NCI-H1417 treated with DMSO at 0.1 percent for 48 hours (cell line): ENCODE measurements around the gene DENND5B.
A peak's percentile ranks its signal among the peaks of the same experiment; 100 is the strongest.
"Not testable (repeated sequence)": the region's sequence is repeated elsewhere in the genome, so short reads cannot be mapped to it uniquely, and the experiment has no call there.

Experiments used
- DNase-seq: peaks from one replicate; lab custom pipeline; 2025; lab: John Stamatoyannopoulos, UW

Gene DENND5B

DNA sequence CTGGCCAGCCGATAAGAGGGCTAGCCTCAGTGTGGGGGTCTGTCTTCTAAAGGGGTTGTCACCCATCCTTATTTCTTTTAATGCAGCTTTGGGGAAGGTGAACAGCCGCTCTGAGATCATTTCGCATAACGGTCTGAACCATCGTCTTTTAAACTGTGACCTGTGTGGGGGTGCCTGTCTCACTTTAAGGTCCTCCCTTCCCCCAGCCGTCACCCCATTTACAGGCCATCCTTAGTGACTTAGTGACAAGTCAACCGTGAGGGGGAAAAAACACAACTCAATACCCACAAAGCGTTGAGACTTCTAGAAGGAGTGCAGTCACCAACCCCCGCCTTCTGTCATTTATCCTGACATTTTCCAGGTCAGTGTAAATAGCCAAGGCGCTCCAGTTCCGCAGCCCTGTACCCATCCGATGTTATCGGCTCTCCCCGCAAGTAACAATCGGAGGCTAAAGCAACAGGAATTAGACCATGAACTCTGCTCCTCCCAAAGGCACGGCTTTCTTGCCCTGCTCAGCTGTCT lies 505 bp upstream of the DENND5B start:
- DNase-seq = no peak

DNA sequence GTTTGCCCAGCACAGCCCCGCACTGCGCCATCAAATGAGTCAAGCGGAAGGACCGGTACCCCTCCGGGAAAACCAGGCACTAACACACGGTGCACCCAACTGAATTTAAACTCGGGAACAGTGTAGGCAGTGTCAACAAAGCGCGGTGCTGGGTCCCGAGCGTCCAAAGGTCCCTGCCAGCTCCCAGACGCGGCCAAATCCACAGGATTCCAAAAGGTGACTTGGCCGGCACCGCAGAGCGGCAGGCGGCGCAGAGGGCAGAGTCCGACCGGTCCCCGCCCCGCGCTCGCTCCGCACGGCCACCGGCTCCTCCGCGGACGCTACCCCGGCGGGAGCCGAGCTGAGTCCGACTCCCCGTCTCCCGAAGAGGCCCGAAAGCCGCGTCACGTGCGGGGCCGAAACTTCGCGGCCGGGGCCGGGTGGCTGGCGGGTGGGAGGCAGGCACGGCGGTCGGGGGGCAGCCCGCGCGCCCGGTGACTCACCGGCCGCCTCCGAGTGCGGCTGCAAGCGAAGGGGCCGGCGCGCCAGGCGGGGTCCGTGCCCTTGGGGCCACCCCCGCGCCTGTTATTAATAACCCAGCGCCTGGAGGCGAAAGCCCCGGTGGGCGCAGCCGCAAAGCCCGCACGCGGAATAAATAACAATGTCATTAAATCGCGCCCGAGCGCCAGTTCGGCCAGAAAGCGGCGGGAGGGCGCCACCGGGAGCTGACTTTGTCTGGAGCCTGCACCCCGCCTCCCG lies 863 bp downstream of the DENND5B start:
- DNase-seq = peak; percentile 8

DNA sequence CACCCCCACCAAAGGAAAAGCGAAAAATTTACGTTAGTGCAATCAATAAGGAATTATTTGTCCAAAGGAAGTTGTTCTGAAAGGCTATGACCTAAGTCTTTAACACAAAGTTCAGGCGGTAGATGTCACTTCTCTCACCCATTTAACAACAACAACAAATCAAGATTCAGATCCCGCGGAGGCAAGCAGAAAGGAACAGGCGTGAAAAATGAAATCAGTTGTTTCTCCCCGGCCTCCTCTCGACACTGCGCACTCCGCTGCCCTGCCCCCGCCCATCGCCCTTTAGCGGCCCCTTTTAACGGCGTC lies 1.4 kb downstream of the DENND5B start:
- DNase-seq = peak; percentile 9

DNA sequence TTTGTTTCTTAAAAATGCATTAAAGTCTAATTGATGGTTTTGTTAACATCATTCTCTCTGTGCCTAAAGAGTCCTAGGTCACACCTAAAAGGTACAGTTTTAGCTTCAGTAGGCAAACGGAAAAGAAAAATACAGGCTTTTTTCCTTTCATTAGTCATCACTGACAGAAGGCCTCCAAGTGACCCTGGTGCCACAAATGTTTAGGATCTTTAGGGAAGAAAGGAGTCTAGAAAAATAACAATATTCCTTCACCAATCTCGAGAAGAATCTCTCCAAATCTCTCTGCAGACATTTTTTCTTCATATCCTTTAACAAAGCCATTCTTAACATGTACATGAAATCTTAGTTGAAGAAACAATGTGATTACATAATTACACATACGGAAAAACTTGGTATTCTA lies 2.0 kb downstream of the DENND5B start:
- DNase-seq = no peak

- DNase-seq = no peak
These were observed 4.2 kb downstream of the DENND5B start for GRCh38 chr12:31586728-31587127.

GRCh38 chr12:31585895-31586294 lies 5.0 kb downstream of the DENND5B start:
- DNase-seq = no peak

GRCh38 chr12:31585271-31585670 lies 5.7 kb downstream of the DENND5B start:
- DNase-seq = no peak

DNA sequence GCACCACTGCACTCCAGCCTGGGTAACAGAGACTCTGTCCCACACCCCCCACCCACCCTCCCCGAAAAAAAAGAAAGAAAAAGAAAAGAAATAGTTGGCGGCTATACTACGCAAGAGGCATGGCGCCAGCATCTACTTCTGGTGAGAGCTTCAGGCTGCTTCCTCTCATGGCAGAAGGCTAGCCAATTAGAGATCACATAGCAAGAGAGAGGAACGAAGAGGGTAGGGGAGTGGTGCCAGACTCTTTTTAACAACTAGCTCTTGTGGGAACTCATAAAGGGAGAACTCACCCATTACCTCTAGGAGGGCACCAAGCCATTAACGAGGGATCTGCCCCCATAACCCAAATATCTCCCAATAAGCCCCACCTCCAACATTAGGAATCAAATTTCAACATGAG lies 6.2 kb downstream of the DENND5B start:
- DNase-seq = no peak

- no peak for DNase-seq
These were observed 7.1 kb downstream of the DENND5B start for GRCh38 chr12:31583878-31584277.

- no peak for DNase-seq
These were observed 8.8 kb downstream of the DENND5B start for GRCh38 chr12:31582155-31582554.

- no peak for DNase-seq
These were observed 12.3 kb downstream of the DENND5B start for GRCh38 chr12:31578632-31579031.

- DNase-seq = no peak
These were observed 15.9 kb downstream of the DENND5B start for GRCh38 chr12:31574803-31575575.

DNA sequence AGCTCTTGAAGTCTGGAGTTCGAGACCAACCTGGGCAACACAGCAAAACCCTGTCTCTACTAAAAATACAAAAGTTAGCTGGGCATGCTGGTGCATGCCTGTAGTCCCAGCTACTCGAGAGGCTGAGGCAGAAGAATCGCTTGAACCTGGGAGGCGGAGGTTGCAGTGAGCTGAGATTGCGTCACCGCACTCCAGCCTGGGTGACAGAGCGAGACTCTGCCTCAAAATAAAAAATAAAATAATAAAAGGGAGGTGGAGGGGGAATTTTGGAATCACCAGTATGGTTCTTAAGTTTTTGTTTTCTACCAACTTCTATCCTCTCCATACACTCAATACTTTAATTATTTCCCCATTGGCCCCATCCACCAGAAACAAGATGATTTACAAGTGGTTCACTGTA lies 16.6 kb downstream of the DENND5B start:
- not testable (repeated sequence) for DNase-seq

GRCh38 chr12:31572900-31573600 lies 17.9 kb downstream of the DENND5B start:
- DNase-seq = no peak

DNA sequence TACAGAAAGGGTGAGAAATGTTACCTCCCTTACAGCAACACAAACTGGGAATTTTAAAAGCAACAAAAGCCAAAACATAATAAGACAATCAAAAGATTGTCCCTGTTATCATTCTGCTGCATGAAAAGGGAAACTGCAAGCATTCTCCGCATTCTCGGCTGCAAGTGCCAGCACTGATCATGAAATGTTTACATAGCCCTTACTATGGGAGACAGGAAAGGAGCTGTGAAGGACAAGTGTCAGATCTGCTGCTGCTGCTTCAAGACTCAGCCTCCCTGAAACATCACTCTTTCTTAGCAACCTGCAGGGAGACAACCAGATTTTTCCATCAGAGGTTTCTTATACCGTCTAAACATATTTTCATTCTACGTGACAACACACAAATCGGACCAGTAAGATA lies 20.1 kb downstream of the DENND5B start:
- DNase-seq = no peak

DNA sequence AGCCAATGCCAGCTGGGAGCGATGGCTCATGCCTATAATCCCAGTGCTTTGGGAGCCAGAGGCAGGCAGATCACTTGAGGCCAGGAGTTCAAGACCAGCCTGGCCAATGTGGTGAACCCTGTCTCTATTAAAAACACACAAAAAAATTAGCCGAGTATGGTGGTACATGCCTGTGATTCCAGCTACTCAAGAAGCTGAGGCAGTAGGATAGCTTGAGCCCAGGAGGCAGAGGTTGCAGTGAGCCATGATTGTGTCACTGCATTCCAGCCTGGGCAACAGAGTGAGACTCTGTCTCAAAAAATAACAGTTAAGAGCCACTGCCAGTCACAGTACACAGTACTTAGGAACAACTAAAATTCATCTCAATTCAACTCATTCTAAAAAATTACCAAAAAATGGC lies 21.4 kb downstream of the DENND5B start:
- not testable (repeated sequence) for DNase-seq

DNA sequence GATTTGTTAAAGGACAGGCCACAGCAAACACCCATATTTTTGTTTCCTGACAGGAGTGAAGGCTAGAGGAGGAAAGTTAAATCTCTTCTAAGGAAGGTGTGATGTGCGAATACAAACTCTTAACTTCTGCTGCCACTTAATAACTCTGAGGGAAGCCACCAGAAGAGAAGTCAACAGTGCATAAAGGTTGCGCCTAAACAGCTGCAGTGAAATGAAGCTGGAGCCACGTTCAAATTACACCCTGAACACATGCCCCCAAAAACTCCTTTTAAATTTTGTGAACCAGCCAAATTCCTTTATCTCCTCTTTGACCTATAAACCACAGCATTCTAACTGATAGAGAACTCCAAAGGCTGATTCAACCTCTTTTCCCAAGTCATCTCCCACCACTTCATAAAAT lies 22.4 kb downstream of the DENND5B start:
- DNase-seq = no peak

- DNase-seq = no peak
These were observed 23.9 kb downstream of the DENND5B start for GRCh38 chr12:31567029-31567428.

DNA sequence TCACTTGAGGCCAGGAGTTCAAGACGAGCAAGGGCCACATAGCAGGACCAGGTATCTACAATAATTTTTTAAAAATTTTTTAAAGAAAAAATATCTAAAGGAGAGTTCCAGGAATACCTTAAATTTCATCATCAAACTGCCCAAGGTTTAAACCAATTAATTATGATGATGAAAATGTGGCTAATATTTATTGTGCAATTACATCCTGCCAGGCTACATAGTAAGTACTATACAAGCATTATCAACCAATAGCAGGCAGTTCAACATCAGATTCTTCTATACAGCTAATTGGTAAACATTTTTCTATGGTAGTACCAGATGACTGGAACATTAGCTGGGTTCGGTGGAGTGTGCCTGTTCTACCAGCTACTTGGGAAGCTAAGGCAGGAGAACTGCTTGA lies 24.4 kb downstream of the DENND5B start:
- DNase-seq = no peak

GRCh38 chr12:31562594-31563328 lies 28.2 kb downstream of the DENND5B start:
- no peak for DNase-seq

DNA sequence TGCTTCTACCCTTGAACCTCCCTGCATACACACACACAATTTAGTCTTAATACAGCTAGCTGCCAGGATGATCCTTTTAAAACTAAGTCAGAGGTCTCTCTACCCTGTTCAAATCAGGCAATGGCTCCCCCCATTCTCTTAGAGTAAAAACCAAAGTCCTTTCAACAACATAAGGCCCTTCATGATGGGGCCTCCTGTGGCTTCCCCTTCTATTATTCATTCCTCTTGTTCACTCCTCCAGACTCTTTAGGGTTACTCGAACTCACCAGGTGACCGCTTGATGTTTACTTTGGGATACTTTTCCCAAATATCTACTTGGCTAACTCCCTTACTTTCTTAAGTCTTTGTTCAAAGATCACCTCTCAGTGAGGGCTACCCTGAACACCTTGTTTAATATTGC lies 30.4 kb downstream of the DENND5B start:
- no peak for DNase-seq

DNA sequence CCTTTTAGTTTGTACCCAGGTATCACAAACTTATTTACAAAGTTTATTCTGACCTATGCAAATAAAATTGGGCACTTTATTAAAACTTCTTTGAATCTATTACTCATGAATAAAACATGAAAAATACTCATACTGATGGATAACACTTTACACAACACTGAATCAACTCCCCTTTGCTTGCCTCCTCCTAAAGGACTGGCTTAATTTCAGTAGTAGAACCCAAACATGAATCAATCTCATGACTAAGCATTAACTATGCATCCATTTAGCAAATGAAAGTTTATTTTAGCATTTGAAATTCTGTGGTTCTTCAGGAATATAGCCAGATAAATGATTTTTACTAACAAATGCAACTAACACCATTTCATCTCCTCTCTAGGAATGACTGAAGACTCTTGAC lies 32.4 kb downstream of the DENND5B start:
- no peak for DNase-seq
